OCI-LY7 (cell line): Measurements from ENCODE around the gene MAP4K2. TPM values are rescaled to one million over a fixed set of nuclear protein-coding genes. Genes with fewer than 3 reads are reported as not detected.

Experiments used
- Bru-seq: library from RNA; stranded (reverse); fragments of 400-500 nt; gene quantifications from one replicate; lab custom pipeline; 2021; lab: Mats Ljungman, UMichigan
- BruChase-seq, 2 experiments: library from RNA; stranded (reverse); fragments of 400-500 nt; gene quantifications; one replicate each; lab custom pipeline; 2021; lab: Mats Ljungman, UMichigan
- BruUV-seq: library from RNA; stranded (reverse); fragments of 400-500 nt; replicated peaks from 2 replicates; lab custom pipeline; 2021; lab: Mats Ljungman, UMichigan
- CTCF ChIA-PET: fragments of 300-600 bp; sonication (Branson Sonifier 250); formaldehyde crosslinking; loops from one replicate; lab custom pipeline; 2022; ENCODE audit warnings: antibody characterized with exemption; ENCODE audit not compliant: unreplicated experiment; lab: Charles Lee
- POLR2A ChIA-PET: fragments of 300-600 bp; sonication (Branson Sonifier 250); formaldehyde crosslinking; loops from one replicate; lab custom pipeline; 2022; ENCODE audit warnings: antibody characterized with exemption; lab: Charles Lee
- DNase-seq: peaks from one replicate; pipeline ENCODE4 v3.0.0-alpha.2; 2015; ENCODE audit warnings: low spot score
- H2AFZ ChIP-seq: fragments of 200-600 bp; sonication (generic), shearing (Covaris generic); 2 replicates; pipeline ENCODE4 v1.6.1; 2014; ENCODE audit warnings: mild to moderate bottlenecking, antibody characterized with exemption, low read length, moderate library complexity
- H3K27ac ChIP-seq: fragments of 200-600 bp; sonication (generic); 2 replicates; pipeline ENCODE4 v1.5.1; 2014; ENCODE audit warnings: mixed run types, low read depth, mild to moderate bottlenecking, moderate library complexity, low read length, inconsistent platforms; ENCODE audit not compliant: poor library complexity, severe bottlenecking
- H3K36me3 ChIP-seq: fragments of 200-600 bp; sonication (generic); 2 replicates; pipeline ENCODE4 v1.6.1; 2014; ENCODE audit warnings: mild to moderate bottlenecking, antibody characterized with exemption, low read length, moderate library complexity, mixed read lengths; ENCODE audit not compliant: insufficient read depth
- H3K4me1 ChIP-seq: fragments of 200-600 bp; sonication (generic); 2 replicates; pipeline ENCODE4 v1.5.1; 2014; ENCODE audit warnings: mild to moderate bottlenecking, low read length; ENCODE audit not compliant: insufficient read depth, poor library complexity, severe bottlenecking
- H3K4me2 ChIP-seq: fragments of 200-600 bp; sonication (generic); 2 replicates; pipeline ENCODE4 v1.6.1; 2014; ENCODE audit warnings: mild to moderate bottlenecking, low read length
- H3K4me3 ChIP-seq: fragments of 200-600 bp; sonication (generic); 2 replicates; pipeline ENCODE4 v1.5.1; 2014; ENCODE audit warnings: mild to moderate bottlenecking, low read depth, low read length; ENCODE audit not compliant: poor library complexity, severe bottlenecking
- H3K79me2 ChIP-seq: fragments of 200-600 bp; sonication (generic); 2 replicates; pipeline ENCODE4 v1.6.1; 2016; ENCODE audit warnings: low read depth, mild to moderate bottlenecking, low read length, moderate library complexity, mixed read lengths; ENCODE audit not compliant: insufficient read depth
- H3K9me2 ChIP-seq: fragments of 200-600 bp; sonication (generic); 2 replicates; pipeline ENCODE4 v1.6.1; 2016; ENCODE audit warnings: mild to moderate bottlenecking, low read length, mixed read lengths; ENCODE audit not compliant: insufficient read depth
- H3K9me3 ChIP-seq: fragments of 200-600 bp; sonication (generic); 2 replicates; pipeline ENCODE4 v1.6.1; 2014; ENCODE audit warnings: mild to moderate bottlenecking, mixed run types, low read length, mixed read lengths
- H4K20me1 ChIP-seq: fragments of 200-600 bp; sonication (generic); 2 replicates; pipeline ENCODE4 v1.6.1; 2014; ENCODE audit warnings: mild to moderate bottlenecking, antibody characterized with exemption, low read length, moderate library complexity, mixed read lengths; ENCODE audit not compliant: insufficient read depth
- CTCF ChIP-seq: fragments of 200-600 bp; sonication (generic); conservative IDR thresholded peaks from 2 replicates; pipeline ENCODE4 v1.5.1; 2014; ENCODE audit warnings: mild to moderate bottlenecking, antibody characterized with exemption, low read length, moderate library complexity, mixed read lengths
- EZH2phosphoT487 ChIP-seq: fragments of 200-600 bp; sonication (generic); IDR thresholded peaks from 2 replicates; pipeline ENCODE4 v1.6.1; 2018; ENCODE audit warnings: low read depth, borderline replicate concordance, mild to moderate bottlenecking, mixed run types, antibody characterized with exemption, low read length, moderate library complexity, mixed read lengths
- intact Hi-C: fragments of 100-400 bp; cut with micrococcal nuclease; formaldehyde crosslinking; loops from one replicate; pipeline ENCODE4 v1.10.0; 2022; ENCODE audit not compliant: unreplicated experiment
- long read RNA-seq: library from polyadenylated mRNA; stranded (forward); transcript quantifications from one replicate; pipeline ENCODE4 v2.0.0, GENCODE V29; 2022
- total RNA-seq, 2 experiments: library from RNA; depleted of rRNA in 1 of 2; stranded (reverse); fragments of >200 nt in 1 of 2; shearing (Covaris generic) in 1 of 2; gene quantifications; 2 replicates each; pipeline ENCODE4 v1.2.3, GENCODE V29; 2014 to 2022

MAP4K2 gene
- total RNA-seq (2014; rRNA removed; shearing (Covaris generic)): 109 and 115 TPM in 2 replicates
- 110 and 122 TPM in 2 replicates for total RNA-seq (2022)
- Bru-seq, nascent RNA: percentile 64 among the genes with signal in this experiment
- percentile 84 among the genes with signal in this experiment for BruChase-seq, experiment 1, labeled RNA remaining after a 6-hour chase
- percentile 83 among the genes with signal in this experiment for BruChase-seq, experiment 2, labeled RNA remaining after a 2-hour chase
- long read RNA-seq, full-length matches to known transcripts: 49 of 189 reads
- long read RNA-seq, partial matches to known transcripts: 65 of 189 reads
- long read RNA-seq, other reads (novel, unspliced or antisense): 75 of 189 reads

GRCh38 chr11:64803158-64803845, at the start of gene MAP4K2:
MAP4K2 (minus strand) TSS chr11:64803214; CDS start chr11:64803149, 65 bp downstream.
- Histone ChIP-seq H3K79me2 (peaks cover 20% of the 10 kb centered on the region; the same call in 1 of the 2 replicates), H3K4me2 (peak within 1 kb of the TSS; percentile 91), H3K4me3 (peak within 1 kb of the TSS; percentile 78), H3K9me3 (no peaks in the 10 kb centered on the region), H3K36me3 (peaks cover 76% of the 10 kb centered on the region), H3K9me2 (no peaks in the 10 kb centered on the region), H2AFZ (peak within 1 kb of the TSS; percentile 28; the same call in 1 of the 2 replicates), H3K27ac (peak within 1 kb of the TSS; percentile 82), H3K4me1 (peaks cover 50% of the 10 kb centered on the region), H4K20me1 (no peaks in the 10 kb centered on the region)
- intact Hi-C loops: loop anchor here (2.0 kb wide), 3 partner anchors 17 to 61 kb away; partner anchors contain the start of gene SF1
- BruUV-seq: no TSS peak
- ChIA-PET POLR2A (interaction anchor here (0.6 kb wide), 1 partner anchor 109 kb away, joined by 3 read pairs; no protein-coding TSS in a partner anchor), CTCF (interaction anchor here (0.6 kb wide), 1 partner anchor 45 kb away, joined by 3 read pairs; no protein-coding TSS in a partner anchor)
- TF ChIP-seq CTCF (peak; percentile 61; the same call in 1 of the 2 replicates), EZH2phosphoT487 (no peak)
- peak; percentile 91 for DNase-seq

GRCh38 chr11:64851831-64852351, 48.9 kb upstream of the MAP4K2 start:
- Histone ChIP-seq H3K4me1 (peaks cover 93% of the 10 kb centered on the region), H3K4me3 (peak overlapping the region; percentile 44), H2AFZ (no peak overlapping the region), H3K27ac (peak overlapping the region; percentile 92), H4K20me1 (no peaks in the 10 kb centered on the region), H3K79me2 (no peaks in the 10 kb centered on the region), H3K9me3 (no peaks in the 10 kb centered on the region), H3K4me2 (peak overlapping the region; percentile 72), H3K36me3 (peaks cover 43% of the 10 kb centered on the region), H3K9me2 (no peaks in the 10 kb centered on the region)
- BruUV-seq: no TSS peak
- ChIA-PET CTCF (interaction anchor here (1.0 to 4.1 kb wide), 3 partner anchors 7 to 260 kb away, joined by 3 to 24 read pairs (median 4); partner anchors contain the start of gene TM7SF2), POLR2A (interaction anchor here (7.5 to 7.7 kb wide), 2 partner anchors 12 to 23 kb away, joined by 90 to 178 read pairs; partner anchors contain the start of gene EHD1)
- peak; percentile 57 for DNase-seq
- no peak for TF ChIP-seq CTCF
- TF ChIP-seq EZH2phosphoT487: no peak
- intact Hi-C loops: loop anchor here (1.0 to 10.0 kb wide), 6 partner anchors 7 to 723 kb away; partner anchors contain the start of genes EHBP1L1, FAM89B, SYVN1 and ZNRD2
